ENCODE data around the gene CUBN. TPM values are rescaled to one million over a fixed set of nuclear protein-coding genes. Genes with fewer than 3 reads are reported as not detected.
"Not testable (repeated sequence)": the region's sequence is repeated elsewhere in the genome, so short reads cannot be mapped to it uniquely, and the experiment has no call there.

The CUBN gene
- total RNA-seq, 6 experiments from 2014 or later, result 0.43 to 1.7 (median 1.2) TPM

DNA sequence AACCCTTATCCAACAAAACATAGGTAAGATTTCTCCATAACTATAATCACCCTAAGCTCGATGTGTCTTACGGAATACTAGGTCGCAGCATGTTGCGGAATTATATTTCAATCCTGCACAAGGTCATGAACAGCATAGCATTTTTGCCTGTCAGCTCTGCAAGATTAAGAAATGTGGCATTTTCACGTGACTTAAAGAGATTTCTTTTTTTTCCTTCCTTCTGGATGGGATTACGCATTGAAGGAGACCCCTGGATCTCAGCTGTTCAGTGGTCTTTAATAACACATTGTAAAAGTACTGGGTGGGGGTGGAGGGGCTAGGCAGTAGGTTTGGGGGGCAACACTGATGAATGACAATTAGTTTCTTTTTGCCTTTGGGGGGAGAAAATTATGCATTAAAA, 106.7 kb downstream of the CUBN start:
- peaks cover 14% of the 10 kb centered on the region for H3K36me3 Mint-ChIP-seq (ENCODE audit: low read depth)
- H3K27me3 Mint-ChIP-seq (ENCODE audit: insufficient read depth), result no peaks in the 10 kb centered on the region
- H3K9me3 Mint-ChIP-seq, result peaks cover 11% of the 10 kb centered on the region
- DNase-seq, result no peak
- peaks cover 64% of the 10 kb centered on the region for H3K4me1 Mint-ChIP-seq (ENCODE audit: low read depth)
- H3K27ac Mint-ChIP-seq, result peak overlapping the region; percentile 99
- TF ChIP-seq, protein P1, sequence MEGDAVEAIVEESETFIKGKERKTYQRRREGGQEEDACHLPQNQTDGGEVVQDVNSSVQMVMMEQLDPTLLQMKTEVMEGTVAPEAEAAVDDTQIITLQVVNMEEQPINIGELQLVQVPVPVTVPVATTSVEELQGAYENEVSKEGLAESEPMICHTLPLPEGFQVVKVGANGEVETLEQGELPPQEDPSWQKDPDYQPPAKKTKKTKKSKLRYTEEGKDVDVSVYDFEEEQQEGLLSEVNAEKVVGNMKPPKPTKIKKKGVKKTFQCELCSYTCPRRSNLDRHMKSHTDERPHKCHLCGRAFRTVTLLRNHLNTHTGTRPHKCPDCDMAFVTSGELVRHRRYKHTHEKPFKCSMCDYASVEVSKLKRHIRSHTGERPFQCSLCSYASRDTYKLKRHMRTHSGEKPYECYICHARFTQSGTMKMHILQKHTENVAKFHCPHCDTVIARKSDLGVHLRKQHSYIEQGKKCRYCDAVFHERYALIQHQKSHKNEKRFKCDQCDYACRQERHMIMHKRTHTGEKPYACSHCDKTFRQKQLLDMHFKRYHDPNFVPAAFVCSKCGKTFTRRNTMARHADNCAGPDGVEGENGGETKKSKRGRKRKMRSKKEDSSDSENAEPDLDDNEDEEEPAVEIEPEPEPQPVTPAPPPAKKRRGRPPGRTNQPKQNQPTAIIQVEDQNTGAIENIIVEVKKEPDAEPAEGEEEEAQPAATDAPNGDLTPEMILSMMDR (IDR thresholded peaks at IDR 0.05), result no peak
- peak overlapping the region; percentile 77 for H3K4me3 Mint-ChIP-seq

DNA sequence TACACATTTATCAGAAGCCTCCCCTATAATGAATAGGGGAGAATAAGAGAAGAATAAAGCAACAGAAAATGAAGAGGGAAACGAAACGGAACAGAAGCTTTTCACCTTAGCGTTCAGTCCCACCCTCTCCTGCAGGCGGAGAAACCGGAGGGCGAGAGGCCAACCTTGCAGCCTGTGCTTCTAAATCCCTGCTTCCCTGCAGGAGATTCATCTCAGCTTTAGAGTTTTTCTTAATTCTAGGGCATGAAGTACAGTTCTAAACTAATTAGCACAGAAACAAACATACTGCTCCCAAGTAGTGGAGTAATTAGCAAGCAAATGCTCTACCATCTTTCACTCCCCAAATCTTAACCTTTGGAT, 107.2 kb downstream of the CUBN start:
- no peak for DNase-seq
- Mint-ChIP-seq H3K27me3 (ENCODE audit: insufficient read depth) (no peaks in the 10 kb centered on the region), H3K4me3 (peak overlapping the region; percentile 77; the same call in 1 of the 2 replicates), H3K27ac (peak overlapping the region; percentile 99), H3K4me1 (ENCODE audit: low read depth) (peaks cover 60% of the 10 kb centered on the region), H3K36me3 (ENCODE audit: low read depth) (peaks cover 18% of the 10 kb centered on the region), H3K9me3 (peaks cover 15% of the 10 kb centered on the region)
- TF ChIP-seq, protein P1 (IDR thresholded peaks at IDR 0.05), result no peak

- DNase-seq, result no peak
- Mint-ChIP-seq H3K4me3 (no peak overlapping the region), H3K27me3 (ENCODE audit: insufficient read depth) (no peaks in the 10 kb centered on the region), H3K9me3 (peaks cover 16% of the 10 kb centered on the region), H3K36me3 (ENCODE audit: low read depth) (peaks cover 22% of the 10 kb centered on the region), H3K4me1 (ENCODE audit: low read depth) (peaks cover 54% of the 10 kb centered on the region), H3K27ac (peak overlapping the region; percentile 99)
- TF ChIP-seq, protein P1 (IDR thresholded peaks at IDR 0.05), result no peak
Measured at GRCh38 chr10:17021656-17022465, 107.8 kb downstream of the CUBN start.

DNA sequence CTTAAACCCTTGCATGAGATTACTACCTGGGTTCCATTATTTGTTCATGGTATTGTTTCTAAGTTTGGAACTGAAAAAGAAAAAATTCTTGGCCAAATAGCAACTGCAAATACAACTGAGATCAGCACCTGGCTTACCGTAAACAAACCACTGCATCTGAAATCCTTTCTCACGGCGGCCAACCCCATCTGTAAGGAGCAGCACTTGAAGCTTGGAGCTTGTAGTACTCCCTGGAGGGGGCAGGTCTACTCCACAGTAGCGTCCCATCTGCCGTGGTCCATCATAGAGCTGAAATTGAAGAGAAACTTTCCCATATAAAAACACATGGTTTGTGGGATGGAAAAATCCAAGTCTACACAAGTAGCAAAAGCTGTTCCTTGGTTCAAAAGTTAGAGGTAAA, 109.9 kb downstream of the CUBN start:
- no peak for DNase-seq
- no peaks in the 10 kb centered on the region for H3K27me3 Mint-ChIP-seq (ENCODE audit: insufficient read depth)
- H3K9me3 Mint-ChIP-seq, result peaks cover 16% of the 10 kb centered on the region
- H3K36me3 Mint-ChIP-seq (ENCODE audit: low read depth), result peaks cover 22% of the 10 kb centered on the region
- TF ChIP-seq, protein P1 (IDR thresholded peaks at IDR 0.05), result no peak
- H3K4me1 Mint-ChIP-seq (ENCODE audit: low read depth), result peaks cover 33% of the 10 kb centered on the region
- no peak overlapping the region for H3K27ac Mint-ChIP-seq
- H3K4me3 Mint-ChIP-seq, result no peak overlapping the region

GRCh38 chr10:17013131-17013983, 116.3 kb downstream of the CUBN start:
- not testable (repeated sequence) for DNase-seq; H3K4me3 Mint-ChIP-seq; H3K27me3 Mint-ChIP-seq (ENCODE audit: insufficient read depth)
- peaks cover 41% of the 10 kb centered on the region for H3K4me1 Mint-ChIP-seq (ENCODE audit: low read depth)
- peaks cover 14% of the 10 kb centered on the region for H3K9me3 Mint-ChIP-seq
- peaks cover 20% of the 10 kb centered on the region for H3K36me3 Mint-ChIP-seq (ENCODE audit: low read depth)
- H3K27ac Mint-ChIP-seq, result peak overlapping the region; percentile 5; the same call in 1 of the 2 replicates

DNA sequence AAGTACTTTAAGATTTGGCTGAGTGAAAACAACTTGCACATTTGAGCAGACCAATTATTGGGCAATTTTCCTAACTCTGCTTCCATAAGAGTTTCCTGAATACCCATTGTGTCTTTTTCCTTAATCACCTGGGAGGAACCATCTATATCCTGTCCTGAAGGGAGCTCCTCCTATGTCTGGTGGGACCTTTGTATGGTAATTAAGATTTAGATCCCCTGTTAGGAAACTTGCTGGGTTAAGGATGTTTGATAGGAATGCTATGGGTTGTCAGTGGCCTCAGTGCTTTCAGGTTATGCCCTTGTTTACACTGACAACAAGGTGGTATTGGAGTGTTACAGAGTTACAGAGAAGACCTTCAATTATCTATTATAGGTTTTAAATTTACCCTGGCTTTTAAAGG, 116.9 kb downstream of the CUBN start:
- Mint-ChIP-seq H3K36me3 (ENCODE audit: low read depth) (peaks cover 14% of the 10 kb centered on the region), H3K4me1 (ENCODE audit: low read depth) (peaks cover 48% of the 10 kb centered on the region)
- H3K27me3 Mint-ChIP-seq (ENCODE audit: insufficient read depth); DNase-seq; H3K9me3 Mint-ChIP-seq; H3K27ac Mint-ChIP-seq; H3K4me3 Mint-ChIP-seq: not testable (repeated sequence)

Data from HFFc6 (cell line).